HFFc6 (cell line): Measurements from ENCODE around the gene TSPAN3. TPM values are rescaled to one million over a fixed set of nuclear protein-coding genes. Genes with fewer than 3 reads are reported as not detected.

Experiments
- DNase-seq: peaks from one replicate; pipeline ENCODE4 v3.0.0-alpha.2; 2018
- H3K27ac Mint-ChIP-seq: 2 replicates; pipeline ENCODE4 v1.8.0; 2020; ENCODE audit warnings: mild to moderate bottlenecking, mixed read lengths
- H3K27me3 Mint-ChIP-seq: 2 replicates; pipeline ENCODE4 v1.8.0; 2021; ENCODE audit warnings: mild to moderate bottlenecking, moderate library complexity, mixed read lengths; ENCODE audit not compliant: insufficient read depth
- H3K36me3 Mint-ChIP-seq: 2 replicates; pipeline ENCODE4 v1.8.0; 2021; ENCODE audit warnings: low read depth, mixed read lengths
- H3K4me1 Mint-ChIP-seq: 2 replicates; pipeline ENCODE4 v1.8.0; 2020; ENCODE audit warnings: low read depth, mixed read lengths
- H3K4me3 Mint-ChIP-seq: 2 replicates; pipeline ENCODE4 v1.8.0; 2020; ENCODE audit warnings: mild to moderate bottlenecking, moderate library complexity, mixed read lengths
- H3K9me3 Mint-ChIP-seq: 2 replicates; pipeline ENCODE4 v1.8.0; 2020; ENCODE audit warnings: mild to moderate bottlenecking, mixed read lengths
- total RNA-seq, 6 experiments: library from RNA; stranded (reverse); fragmentation: NEBNext Ultra II Directional; extraction: Animal tissue kit (Norgen Biotek cat#: 25700); gene quantifications; 2 replicates in 1 of 6; 3 replicates in 5 of 6; pipeline ENCODE4 v1.2.3, GENCODE V29; 2021
- TF ChIP-seq, protein P1 (sequence below): fragments of 200-600 bp; sonication (generic); IDR thresholded peaks from 2 replicates; pipeline ENCODE4 v1.5.0; 2021; ENCODE audit warnings: antibody characterized with exemption, mild to moderate bottlenecking

Gene TSPAN3
- total RNA-seq, 6 experiments from 2014 or later: 153 to 222 (median 183) TPM

DNA sequence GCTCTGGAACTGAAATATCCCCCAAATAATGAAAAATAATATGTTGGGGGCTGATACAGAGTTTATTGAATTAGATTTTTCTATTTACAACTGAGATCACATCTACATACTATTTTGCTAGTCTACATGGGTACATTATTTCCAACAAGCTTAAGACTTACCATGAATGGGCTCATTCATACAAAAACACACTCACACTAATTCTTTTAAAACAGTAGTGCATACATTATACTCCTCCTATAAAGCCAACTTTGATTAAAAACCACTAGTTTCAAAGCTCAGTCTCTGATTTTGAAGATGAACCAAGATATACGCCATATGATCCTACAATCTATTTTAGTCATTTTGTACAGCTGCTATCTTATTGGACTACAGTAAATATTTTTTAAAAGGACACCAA lies 24.9 kb downstream of the TSPAN3 start:
- H3K4me3 Mint-ChIP-seq: no peak overlapping the region

DNA sequence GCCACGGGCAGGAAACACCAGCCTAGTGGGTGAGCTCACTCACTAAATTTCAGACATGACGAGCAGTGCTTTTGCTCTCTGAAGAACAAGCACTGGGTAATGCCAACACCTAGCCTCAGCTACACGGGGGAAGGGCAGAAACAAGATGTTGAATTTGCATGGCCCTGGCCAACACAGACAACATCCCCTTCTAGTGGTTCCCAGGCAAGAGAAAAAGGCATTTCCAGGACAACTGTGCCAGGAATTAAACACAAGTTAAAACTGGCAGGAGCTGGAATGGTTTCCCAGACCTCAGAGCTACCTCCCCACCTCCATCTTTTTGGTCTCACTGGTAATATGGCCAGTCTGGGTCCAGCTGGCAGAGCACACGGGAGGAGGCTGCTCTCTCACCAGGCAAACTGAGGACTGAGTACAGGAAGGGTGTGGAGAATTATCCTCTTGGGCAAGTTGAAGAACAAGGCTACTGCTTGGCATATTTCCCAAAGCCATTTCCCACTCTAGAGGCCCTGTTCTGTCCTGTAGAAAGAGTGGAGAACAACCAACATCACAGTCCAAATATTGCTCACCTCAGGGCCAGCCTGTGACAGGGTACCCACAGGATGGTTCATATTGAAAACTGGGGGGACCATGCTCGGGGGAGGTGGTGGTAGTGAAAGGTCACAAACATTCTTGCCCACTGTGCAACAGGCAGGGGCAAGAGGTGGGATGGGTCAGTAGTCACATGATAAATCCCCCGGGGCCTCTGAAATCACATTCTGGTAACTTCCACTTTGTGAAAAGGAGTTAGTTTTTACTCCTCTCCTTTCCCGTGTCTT lies 26.5 kb downstream of the TSPAN3 start:
- no peak for DNase-seq
- Mint-ChIP-seq H3K36me3 (peaks cover 40% of the 10 kb centered on the region), H3K9me3 (no peaks in the 10 kb centered on the region), H3K4me3 (no peak overlapping the region), H3K27ac (no peak overlapping the region), H3K4me1 (peaks cover 17% of the 10 kb centered on the region), H3K27me3 (no peaks in the 10 kb centered on the region)
- TF ChIP-seq, protein P1, sequence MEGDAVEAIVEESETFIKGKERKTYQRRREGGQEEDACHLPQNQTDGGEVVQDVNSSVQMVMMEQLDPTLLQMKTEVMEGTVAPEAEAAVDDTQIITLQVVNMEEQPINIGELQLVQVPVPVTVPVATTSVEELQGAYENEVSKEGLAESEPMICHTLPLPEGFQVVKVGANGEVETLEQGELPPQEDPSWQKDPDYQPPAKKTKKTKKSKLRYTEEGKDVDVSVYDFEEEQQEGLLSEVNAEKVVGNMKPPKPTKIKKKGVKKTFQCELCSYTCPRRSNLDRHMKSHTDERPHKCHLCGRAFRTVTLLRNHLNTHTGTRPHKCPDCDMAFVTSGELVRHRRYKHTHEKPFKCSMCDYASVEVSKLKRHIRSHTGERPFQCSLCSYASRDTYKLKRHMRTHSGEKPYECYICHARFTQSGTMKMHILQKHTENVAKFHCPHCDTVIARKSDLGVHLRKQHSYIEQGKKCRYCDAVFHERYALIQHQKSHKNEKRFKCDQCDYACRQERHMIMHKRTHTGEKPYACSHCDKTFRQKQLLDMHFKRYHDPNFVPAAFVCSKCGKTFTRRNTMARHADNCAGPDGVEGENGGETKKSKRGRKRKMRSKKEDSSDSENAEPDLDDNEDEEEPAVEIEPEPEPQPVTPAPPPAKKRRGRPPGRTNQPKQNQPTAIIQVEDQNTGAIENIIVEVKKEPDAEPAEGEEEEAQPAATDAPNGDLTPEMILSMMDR: no peak

More for the DNA sequence above, 24.9 kb downstream of the TSPAN3 start:
- no peaks in the 10 kb centered on the region for H3K9me3 Mint-ChIP-seq
- no peak for DNase-seq
- H3K36me3 Mint-ChIP-seq: peaks cover 40% of the 10 kb centered on the region
- no peaks in the 10 kb centered on the region for H3K27me3 Mint-ChIP-seq
- TF ChIP-seq, protein P1: no peak
- no peak overlapping the region for H3K27ac Mint-ChIP-seq
- peaks cover 17% of the 10 kb centered on the region for H3K4me1 Mint-ChIP-seq

DNA sequence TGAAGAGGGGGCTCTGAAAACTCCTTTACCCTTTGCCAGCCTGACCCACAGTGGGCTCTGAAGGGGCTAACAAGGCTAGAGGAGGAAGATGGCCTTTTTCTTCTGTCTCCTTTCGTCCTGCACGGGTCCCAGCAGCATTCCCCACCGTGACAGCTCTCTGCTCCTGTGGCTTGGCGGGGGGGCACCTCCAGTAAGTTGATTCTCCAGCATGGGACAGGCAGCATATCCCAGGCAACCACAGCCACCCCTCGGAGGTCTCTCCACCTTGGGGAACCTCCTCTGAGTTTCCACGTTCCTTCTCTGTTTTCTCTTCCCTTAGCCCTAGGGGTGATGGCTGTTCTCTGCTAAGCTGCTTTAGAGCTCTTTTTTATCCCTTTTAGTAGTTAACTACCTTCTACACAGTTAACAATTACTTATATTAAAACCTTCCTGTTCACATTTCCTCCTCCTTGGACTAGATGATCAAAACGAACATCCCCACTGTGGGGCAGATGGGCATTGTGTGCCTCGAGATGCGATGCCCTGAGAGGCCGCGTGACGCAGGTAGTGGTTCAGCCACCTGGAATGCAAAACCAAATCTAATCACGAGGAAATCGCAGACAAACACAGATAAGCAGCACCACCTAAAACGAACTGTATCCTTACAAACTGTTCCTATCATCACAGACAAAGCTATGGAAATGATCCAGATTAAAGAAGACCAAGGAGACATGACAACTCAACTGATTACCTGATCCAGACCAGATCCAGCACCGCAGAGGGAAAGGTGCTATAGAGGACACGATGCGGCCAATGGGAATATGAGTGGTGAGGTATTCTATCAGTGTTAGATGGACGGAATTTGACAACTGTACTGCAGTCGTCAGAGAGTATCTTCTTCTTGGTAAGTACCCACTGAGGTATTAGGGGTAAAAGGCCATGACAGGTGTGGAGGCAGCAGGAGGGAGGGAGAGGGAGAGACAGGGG lies 27.7 kb downstream of the TSPAN3 start:
- H3K27ac Mint-ChIP-seq: no peak overlapping the region
- H3K4me3 Mint-ChIP-seq: no peak overlapping the region
- TF ChIP-seq, protein P1: no peak
- no peak for DNase-seq
- no peaks in the 10 kb centered on the region for H3K9me3 Mint-ChIP-seq
- no peaks in the 10 kb centered on the region for H3K27me3 Mint-ChIP-seq
- peaks cover 16% of the 10 kb centered on the region for H3K4me1 Mint-ChIP-seq
- H3K36me3 Mint-ChIP-seq: peaks cover 41% of the 10 kb centered on the region

DNA sequence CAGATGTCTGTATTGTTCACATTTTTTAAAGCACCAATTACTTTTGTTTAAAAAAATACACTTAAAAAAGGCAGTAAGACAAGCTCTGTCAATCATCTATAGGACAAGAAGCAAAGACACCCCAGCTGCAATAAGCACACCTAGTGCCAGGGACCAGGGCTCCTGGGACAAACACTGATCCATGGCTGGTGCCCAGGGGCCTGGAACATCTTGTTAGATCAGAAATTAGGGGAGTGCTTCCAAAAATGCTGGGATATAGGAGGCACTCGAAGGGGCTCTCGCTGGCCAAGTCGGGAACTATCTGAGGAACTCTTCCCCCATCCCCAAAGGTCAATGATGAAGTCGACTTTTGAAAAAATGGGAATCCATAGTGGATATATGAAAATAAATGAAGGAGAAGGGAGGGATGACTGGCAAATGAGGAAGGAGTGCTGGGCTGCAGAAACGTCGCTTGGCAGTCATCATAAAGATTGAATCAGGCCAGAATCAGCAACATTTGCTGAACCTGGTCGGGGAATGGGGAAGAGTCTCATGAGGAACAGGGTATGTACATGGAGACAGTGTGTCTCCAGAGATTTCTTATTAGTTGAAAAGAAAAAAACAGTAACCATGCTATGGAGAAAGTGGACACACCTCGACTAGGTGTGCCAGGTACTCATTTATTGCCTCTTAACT lies 28.5 kb downstream of the TSPAN3 start:
- TF ChIP-seq, protein P1: no peak
- no peak overlapping the region for H3K27ac Mint-ChIP-seq
- peaks cover 1% of the 10 kb centered on the region; the same call in 1 of the 2 replicates for H3K27me3 Mint-ChIP-seq
- DNase-seq: no peak
- H3K9me3 Mint-ChIP-seq: peaks cover 3% of the 10 kb centered on the region; the same call in 1 of the 2 replicates
- no peak overlapping the region for H3K4me3 Mint-ChIP-seq
- peaks cover 42% of the 10 kb centered on the region for H3K36me3 Mint-ChIP-seq
- H3K4me1 Mint-ChIP-seq: peaks cover 11% of the 10 kb centered on the region

DNA sequence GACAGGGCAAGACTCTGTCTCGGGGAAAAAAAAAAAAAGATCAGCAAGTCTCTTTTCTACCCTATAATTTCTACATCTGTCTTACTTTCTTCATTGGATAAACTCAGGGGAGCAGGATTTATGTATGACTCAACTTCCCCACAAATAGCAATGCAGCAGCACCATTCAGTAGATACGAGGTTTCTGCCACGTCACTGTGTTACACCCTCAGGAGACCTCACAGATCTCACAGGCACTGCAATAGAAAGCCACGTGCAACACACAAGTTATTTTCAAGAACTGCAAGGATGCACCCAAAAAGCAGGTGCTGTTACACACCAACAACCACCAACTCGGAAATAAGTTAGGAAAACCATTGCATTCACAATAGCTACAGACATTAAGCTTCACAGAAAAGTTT lies 30.2 kb downstream of the TSPAN3 start:
- peaks cover 13% of the 10 kb centered on the region; the same call in 1 of the 2 replicates for H3K9me3 Mint-ChIP-seq
- DNase-seq: no peak
- no peak overlapping the region for H3K27ac Mint-ChIP-seq
- H3K4me3 Mint-ChIP-seq: no peak overlapping the region
- peaks cover 30% of the 10 kb centered on the region for H3K36me3 Mint-ChIP-seq
- TF ChIP-seq, protein P1: no peak
- H3K4me1 Mint-ChIP-seq: peaks cover 11% of the 10 kb centered on the region
- H3K27me3 Mint-ChIP-seq: peaks cover 9% of the 10 kb centered on the region
